ENCODE data around the gene USP48. TPM values are rescaled to one million over a fixed set of nuclear protein-coding genes. Genes with fewer than 3 reads are reported as not detected.

Gene USP48
- total and polyA plus RNA-seq, 12 donors = 13.8 to 45.0 (median 36.1) TPM

- TF ChIP-seq CTCF (IDR thresholded peaks at IDR 0.05) = no peak
- intact Hi-C loops (cut with DNase I) = loop anchor here in 3 of 10 donors (10.0 kb wide), 2 partner anchors 411 to 431 kb away; no protein-coding TSS in a partner anchor
- Histone ChIP-seq H3K4me1 (peaks cover 6 to 49% (median 38%) of the 10 kb centered on the region in 9 donors), H3K36me3 (no peaks in the 10 kb centered on the region), H3K9me3 (no peaks in the 10 kb centered on the region), H3K4me3 (no peak overlapping the region), H3K27ac (peak overlapping the region in 7 of 10 donors; percentile 16 to 65 (median 34)), H3K27me3 (peaks cover 6 to 64% (median 43%) of the 10 kb centered on the region in 7 donors)
- DNase-seq (peak; percentile 20 to 62), ATAC-seq (peak; percentile 63 to 87 (median 70))
- 41 to 50% methylated on average over 8 of the region's 8 CpGs for WGBS, 2 donors
These were observed 117.0 kb downstream of the USP48 start for GRCh38 chr1:21665711-21666575.

DNA sequence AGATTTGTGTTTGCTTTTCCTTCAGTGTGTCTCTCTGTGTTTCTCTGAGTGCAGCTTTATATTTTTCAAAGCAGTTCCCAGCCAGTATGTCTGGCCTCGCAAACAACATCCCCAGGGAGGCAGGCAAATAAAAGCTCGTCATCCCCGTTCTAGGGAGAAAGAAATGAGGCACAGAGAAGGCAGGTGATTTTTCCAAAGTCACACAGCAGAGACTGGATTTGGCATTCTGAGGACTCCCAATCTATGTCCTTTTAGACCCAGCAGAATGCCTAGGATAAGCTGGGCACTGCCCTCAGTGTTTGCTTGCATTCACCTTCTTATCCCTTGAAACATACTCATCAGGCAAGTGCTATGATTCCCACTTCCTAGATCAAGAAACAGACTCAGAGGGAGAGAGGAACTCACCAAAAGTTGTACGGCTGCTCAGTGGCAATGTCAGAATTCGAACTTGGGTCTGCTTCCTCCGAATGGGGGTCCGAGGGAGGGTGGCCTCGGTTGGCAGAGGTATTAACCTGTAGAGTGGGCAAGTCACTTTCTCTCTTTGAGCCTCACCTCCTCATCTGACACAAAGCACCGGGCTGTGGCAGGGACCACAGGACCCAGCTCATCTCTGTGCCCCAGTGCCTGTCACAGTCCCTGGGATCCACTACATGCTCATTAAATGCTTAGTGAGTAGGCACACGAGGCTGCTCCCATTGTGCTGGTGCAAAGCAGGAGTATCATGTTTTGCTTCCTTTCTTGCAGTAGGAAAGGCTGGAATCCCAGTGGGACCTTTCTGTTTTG is 118.0 kb downstream of the USP48 start:
- 70 to 71% methylated on average over 10 of the region's 10 CpGs for WGBS, 2 donors
- DNase-seq (no peak), ATAC-seq (no peak)
- H3K27ac ChIP-seq = peak overlapping the region in 5 of 10 donors; percentile 16 to 65 (median 34)
- H3K4me3 ChIP-seq = no peak overlapping the region
- H3K36me3 ChIP-seq = no peaks in the 10 kb centered on the region
- intact Hi-C loops (cut with DNase I) = loop anchor here in 3 of 10 donors (10.0 kb wide), 2 partner anchors 410 to 430 kb away; no protein-coding TSS in a partner anchor
- peaks cover 6 to 64% (median 43%) of the 10 kb centered on the region in 7 donors for H3K27me3 ChIP-seq
- H3K9me3 ChIP-seq = no peaks in the 10 kb centered on the region
- no peak for TF ChIP-seq CTCF (IDR thresholded peaks at IDR 0.05)
- H3K4me1 ChIP-seq = peaks cover 6 to 43% (median 29%) of the 10 kb centered on the region in 9 donors

DNA sequence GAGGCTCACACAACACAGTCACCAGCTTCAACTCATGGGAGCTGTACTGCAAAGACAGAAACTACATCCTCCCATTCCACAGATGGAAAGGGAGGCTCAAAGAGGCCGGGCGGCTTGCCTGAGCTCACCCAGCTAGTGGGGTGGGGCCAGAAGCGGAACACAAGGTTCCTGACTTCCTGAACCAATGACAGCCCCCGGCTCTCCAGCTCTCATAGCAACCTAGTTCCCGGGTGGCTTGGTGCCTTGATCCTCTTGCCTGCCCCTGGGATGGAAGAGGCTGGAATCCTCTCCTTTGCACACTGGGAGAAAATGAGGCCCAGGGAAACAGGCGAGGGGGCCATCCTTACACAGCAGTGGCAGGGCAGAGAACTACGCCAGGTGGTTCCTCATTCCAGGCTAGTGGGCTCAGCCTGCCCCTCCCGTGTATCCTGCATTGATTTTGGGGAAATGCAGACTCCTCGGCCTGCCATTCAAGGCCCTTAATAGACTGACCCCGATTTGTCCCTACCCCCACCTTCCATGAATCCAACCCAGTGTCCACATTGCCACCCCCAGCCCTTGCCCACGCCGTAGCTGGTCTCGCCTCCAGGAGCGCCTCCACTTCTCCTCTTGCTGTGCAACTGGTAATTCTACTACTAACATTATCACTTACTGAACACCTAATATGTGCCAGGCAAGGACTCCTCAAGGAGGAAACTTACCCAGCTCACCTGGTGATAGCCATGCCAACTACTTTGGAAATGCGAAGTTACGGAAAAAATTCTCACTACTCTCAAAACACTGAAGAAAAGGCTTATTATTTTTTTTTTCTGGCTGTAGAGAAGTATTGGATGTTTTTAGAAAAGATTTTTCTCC is 118.8 kb downstream of the USP48 start:
- WGBS, 2 donors = 65 to 74% methylated on average over 16 of the region's 16 CpGs
- TF ChIP-seq CTCF (IDR thresholded peaks at IDR 0.05) = no peak
- peak overlapping the region in 1 of 10 donors; percentile 16 for H3K27ac ChIP-seq
- H3K9me3 ChIP-seq = no peaks in the 10 kb centered on the region
- H3K4me3 ChIP-seq = no peak overlapping the region
- ATAC-seq (no peak), DNase-seq (no peak)
- intact Hi-C loops (cut with DNase I) = loop anchor here in 3 of 10 donors (10.0 kb wide), 2 partner anchors 409 to 429 kb away; no protein-coding TSS in a partner anchor
- H3K4me1 ChIP-seq = peaks cover 9 to 40% (median 26%) of the 10 kb centered on the region in 9 donors
- peaks cover 6 to 64% (median 35%) of the 10 kb centered on the region in 7 donors for H3K27me3 ChIP-seq
- H3K36me3 ChIP-seq = no peaks in the 10 kb centered on the region

Measured in heart right ventricle (tissue), 16 donors.